Nephron (organoid): ENCODE data around the gene COL6A3.

Experiments
- H3K27ac Mint-ChIP-seq, 3 experiments: 2 replicates each; pipeline ENCODE4 v1.8.0; 2020; ENCODE audit warnings: mixed read lengths in 3 of 3, mild to moderate bottlenecking in 2 of 3, moderate library complexity in 1 of 3
- H3K27me3 Mint-ChIP-seq: 2 replicates; pipeline ENCODE4 v1.8.0; 2021; ENCODE audit warnings: low read depth, mild to moderate bottlenecking, moderate library complexity, mixed read lengths
- H3K36me3 Mint-ChIP-seq: 2 replicates; pipeline ENCODE4 v1.8.0; 2020; ENCODE audit warnings: low read depth, mixed read lengths
- H3K4me1 Mint-ChIP-seq: 2 replicates; pipeline ENCODE4 v1.8.0; 2020; ENCODE audit warnings: mixed read lengths
- H3K4me3 Mint-ChIP-seq, 3 experiments: 2 replicates each; pipeline ENCODE4 v1.8.0; 2020; ENCODE audit warnings: mild to moderate bottlenecking in 3 of 3, mixed read lengths in 3 of 3, moderate library complexity in 2 of 3
- H3K9me3 Mint-ChIP-seq: 2 replicates; pipeline ENCODE4 v1.8.0; 2020; ENCODE audit warnings: mixed read lengths
- CTCF ChIP-seq, 3 experiments: fragments of 200-600 bp; sonication (generic); IDR thresholded peaks; one replicate each; pipeline ENCODE4 v1.5.0; 2021; ENCODE audit warnings: antibody characterized with exemption in 3 of 3; ENCODE audit not compliant: unreplicated experiment in 3 of 3

Gene COL6A3

GRCh38 chr2:237289139-237289538, 124.8 kb downstream of the COL6A3 start:
- peaks cover 36% of the 10 kb centered on the region for H3K4me1 Mint-ChIP-seq
- H3K9me3 Mint-ChIP-seq = peaks cover 4% of the 10 kb centered on the region
- H3K4me3 Mint-ChIP-seq = peak overlapping the region in 1 of 3 experiments; percentile 4
- no peak for TF ChIP-seq CTCF (IDR thresholded peaks at IDR 0.05; ENCODE audit: unreplicated experiment in 3 of 3)
- no peaks in the 10 kb centered on the region for H3K27me3 Mint-ChIP-seq
- peak overlapping the region; percentile 46 to 88 (median 67) for H3K27ac Mint-ChIP-seq
- H3K36me3 Mint-ChIP-seq = no peaks in the 10 kb centered on the region

GRCh38 chr2:237287872-237288271, 126.1 kb downstream of the COL6A3 start:
- Mint-ChIP-seq H3K36me3 (no peaks in the 10 kb centered on the region), H3K9me3 (peaks cover 4% of the 10 kb centered on the region)
- TF ChIP-seq CTCF (IDR thresholded peaks at IDR 0.05; ENCODE audit: unreplicated experiment in 3 of 3) = no peak

GRCh38 chr2:237283131-237283928, 130.6 kb downstream of the COL6A3 start:
- no peak for TF ChIP-seq CTCF (IDR thresholded peaks at IDR 0.05; ENCODE audit: unreplicated experiment in 3 of 3)
- Mint-ChIP-seq H3K4me1 (peaks cover 42% of the 10 kb centered on the region), H3K36me3 (no peaks in the 10 kb centered on the region), H3K27ac (no peak overlapping the region), H3K9me3 (peaks cover 7% of the 10 kb centered on the region), H3K27me3 (peaks cover 4% of the 10 kb centered on the region), H3K4me3 (no peak overlapping the region)

More at GRCh38 chr2:237287872-237288271, 126.1 kb downstream of the COL6A3 start:
- peak overlapping the region in 1 of 3 experiments; percentile 88 for H3K27ac Mint-ChIP-seq
- peaks cover 29% of the 10 kb centered on the region for H3K4me1 Mint-ChIP-seq
- no peak overlapping the region for H3K4me3 Mint-ChIP-seq
- H3K27me3 Mint-ChIP-seq = no peaks in the 10 kb centered on the region

- Mint-ChIP-seq H3K4me1 (peaks cover 46% of the 10 kb centered on the region), H3K9me3 (peaks cover 9% of the 10 kb centered on the region), H3K27me3 (peaks cover 4% of the 10 kb centered on the region), H3K27ac (peak overlapping the region in 2 of 3 experiments; percentile 59 to 92), H3K36me3 (no peaks in the 10 kb centered on the region), H3K4me3 (no peak overlapping the region)
- no peak for TF ChIP-seq CTCF (IDR thresholded peaks at IDR 0.05; ENCODE audit: unreplicated experiment in 3 of 3)
These were observed 131.3 kb downstream of the COL6A3 start for GRCh38 chr2:237282568-237283128.

GRCh38 chr2:237281836-237282306, 132.1 kb downstream of the COL6A3 start:
- no peak overlapping the region for H3K4me3 Mint-ChIP-seq
- H3K27me3 Mint-ChIP-seq = peaks cover 4% of the 10 kb centered on the region
- H3K27ac Mint-ChIP-seq = peak overlapping the region in 2 of 3 experiments; percentile 59 to 92
- H3K4me1 Mint-ChIP-seq = peaks cover 46% of the 10 kb centered on the region
- TF ChIP-seq CTCF (IDR thresholded peaks at IDR 0.05; ENCODE audit: unreplicated experiment in 3 of 3) = no peak
- H3K36me3 Mint-ChIP-seq = no peaks in the 10 kb centered on the region
- H3K9me3 Mint-ChIP-seq = peaks cover 7% of the 10 kb centered on the region
